ENCODE data around the gene ANAPC4.

DNA sequence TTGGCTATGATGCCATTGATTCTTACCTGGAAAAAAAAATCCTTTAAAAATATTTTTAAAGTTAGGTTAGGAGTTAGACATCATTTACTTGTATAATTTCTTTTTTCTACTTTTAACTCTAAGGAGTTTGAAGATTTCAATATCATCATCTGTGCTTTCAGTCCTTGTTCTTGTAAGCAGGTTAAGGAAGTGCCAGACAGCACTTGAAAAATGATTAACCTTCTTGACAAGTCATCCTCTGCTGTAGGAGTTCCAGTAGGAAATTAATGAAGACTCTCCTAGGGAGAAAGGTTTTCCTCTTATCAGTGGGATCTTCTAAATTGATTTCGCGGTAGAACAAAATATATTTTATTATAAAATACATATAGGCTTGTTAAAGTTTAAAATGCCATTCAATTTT is 29.1 kb upstream of the ANAPC4 start:
- TF ChIP-seq CTCF (conservative IDR thresholded peaks at IDR 0.05 in 1 of 2, IDR thresholded peaks at IDR 0.05 in 1 of 2; ENCODE audit: extremely low read depth in 1 of 2, insufficient read depth in 1 of 2, low read depth in 1 of 2, low read length in 2 of 2): no peak
- no peak for TF ChIP-seq EZH2 (IDR thresholded peaks at IDR 0.05; ENCODE audit: borderline replicate concordance, low read length)
